ENCODE data around the gene MAEL.

MAEL gene

DNA sequence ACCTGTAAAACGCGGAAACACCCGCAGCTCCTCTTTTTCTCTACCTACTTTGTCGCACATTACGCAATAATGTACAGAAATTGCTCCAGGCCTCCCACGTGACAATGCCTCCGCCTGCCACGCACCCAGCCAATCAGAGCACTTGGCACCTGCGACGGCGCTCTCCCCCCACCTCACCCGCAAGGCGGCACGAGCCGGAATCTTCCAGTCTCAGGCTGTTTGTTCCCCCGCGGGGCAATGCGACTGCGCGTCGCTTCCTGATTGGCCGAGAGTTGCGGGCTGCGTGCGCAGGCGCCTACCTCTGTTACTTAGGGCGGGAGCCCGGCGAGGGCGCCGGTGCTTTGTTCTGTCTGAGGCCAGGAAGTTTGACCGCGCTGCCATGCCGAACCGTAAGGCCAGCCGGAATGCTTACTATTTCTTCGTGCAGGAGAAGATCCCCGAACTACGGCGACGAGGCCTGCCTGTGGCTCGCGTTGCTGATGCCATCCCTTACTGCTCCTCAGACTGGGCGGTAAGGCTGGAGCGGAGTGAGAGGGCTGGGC, at the start of gene MAEL:
Gene MAEL (plus strand): TSS at position 307 of the 542 bp plus-strand sequence. CDS start 73 bp downstream, at position 380.
- no peaks in the 10 kb centered on the region for H3K9me3 ChIP-seq (ENCODE audit: severe bottlenecking)
- H3K36me3 ChIP-seq (ENCODE audit: low read depth) = no peaks in the 10 kb centered on the region
- ATAC-seq (ENCODE audit: low read depth) (no peak), DNase-seq (ENCODE audit: low spot score) (no peak)
- H3K4me1 ChIP-seq (ENCODE audit: insufficient read depth, poor library complexity, severe bottlenecking) = no peaks in the 10 kb centered on the region
- H3K4me3 ChIP-seq (ENCODE audit: severe bottlenecking) = no peak within 1 kb of the TSS
- no peak for TF ChIP-seq CTCF (IDR thresholded peaks at IDR 0.05; ENCODE audit: poor library complexity, severe bottlenecking)
- no peak within 1 kb of the TSS for H3K27ac ChIP-seq (ENCODE audit: poor library complexity, severe bottlenecking)
- H3K27me3 ChIP-seq (ENCODE audit: insufficient read depth, poor library complexity, severe bottlenecking) = peaks cover 13% of the 10 kb centered on the region

- Histone ChIP-seq H3K27me3 (ENCODE audit: insufficient read depth, poor library complexity, severe bottlenecking) (peaks cover 2% of the 10 kb centered on the region), H3K36me3 (ENCODE audit: low read depth) (no peaks in the 10 kb centered on the region), H3K4me3 (ENCODE audit: severe bottlenecking) (no peak overlapping the region), H3K4me1 (ENCODE audit: insufficient read depth, poor library complexity, severe bottlenecking) (no peaks in the 10 kb centered on the region), H3K27ac (ENCODE audit: poor library complexity, severe bottlenecking) (no peak overlapping the region), H3K9me3 (ENCODE audit: severe bottlenecking) (no peaks in the 10 kb centered on the region)
- TF ChIP-seq CTCF (IDR thresholded peaks at IDR 0.05; ENCODE audit: poor library complexity, severe bottlenecking) = no peak
- ATAC-seq (ENCODE audit: low read depth) (no peak), DNase-seq (ENCODE audit: low spot score) (no peak)
These were observed 49.2 kb upstream of the MAEL start for GRCh38 chr1:166939741-166940375.

GRCh38 chr1:166944186-166944967, 44.7 kb upstream of the MAEL start:
- H3K27me3 ChIP-seq (ENCODE audit: insufficient read depth, poor library complexity, severe bottlenecking) = peaks cover 29% of the 10 kb centered on the region
- no peaks in the 10 kb centered on the region for H3K9me3 ChIP-seq (ENCODE audit: severe bottlenecking)
- no peaks in the 10 kb centered on the region for H3K36me3 ChIP-seq (ENCODE audit: low read depth)
- no peak overlapping the region for H3K27ac ChIP-seq (ENCODE audit: poor library complexity, severe bottlenecking)
- no peak overlapping the region for H3K4me3 ChIP-seq (ENCODE audit: severe bottlenecking)
- TF ChIP-seq CTCF (IDR thresholded peaks at IDR 0.05; ENCODE audit: poor library complexity, severe bottlenecking) = no peak
- H3K4me1 ChIP-seq (ENCODE audit: insufficient read depth, poor library complexity, severe bottlenecking) = no peaks in the 10 kb centered on the region
- DNase-seq (ENCODE audit: low spot score) (no peak), ATAC-seq (ENCODE audit: low read depth) (no peak)

DNA sequence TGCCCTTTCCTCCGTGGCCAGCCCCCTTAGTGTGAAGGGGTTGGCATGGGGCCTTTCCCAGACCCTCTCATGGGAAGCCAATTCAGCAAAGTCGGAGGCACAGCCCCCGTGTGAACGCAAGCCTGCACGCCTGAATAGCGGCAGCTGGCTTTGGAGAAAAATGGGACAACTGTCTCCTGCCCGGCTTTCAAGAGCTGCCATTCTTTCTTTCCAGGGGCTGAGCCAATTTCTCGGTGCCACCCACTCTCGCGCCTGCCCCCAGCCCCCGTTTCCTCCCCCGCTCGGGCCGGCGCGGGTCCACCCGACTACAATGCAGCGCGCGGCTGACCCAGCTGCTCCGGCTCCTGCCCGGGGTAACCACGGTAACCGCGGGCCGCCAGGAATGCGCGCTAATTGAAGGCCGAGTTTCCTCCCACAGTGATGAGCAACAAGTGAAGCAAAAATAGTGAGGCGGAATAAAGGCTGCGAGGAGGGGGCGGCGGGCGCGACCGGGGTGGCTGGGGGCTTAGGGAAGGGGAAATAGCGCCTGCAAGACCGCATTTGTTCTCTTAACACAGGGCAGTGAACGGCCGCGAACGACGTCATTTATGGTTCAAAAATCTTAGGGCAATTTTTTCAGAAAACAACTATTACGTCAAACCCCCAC, 41.6 kb upstream of the MAEL start:
- no peak for ATAC-seq (ENCODE audit: low read depth)
- Histone ChIP-seq H3K36me3 (ENCODE audit: low read depth) (no peaks in the 10 kb centered on the region), H3K27me3 (ENCODE audit: insufficient read depth, poor library complexity, severe bottlenecking) (peaks cover 36% of the 10 kb centered on the region), H3K4me3 (ENCODE audit: severe bottlenecking) (no peak overlapping the region), H3K27ac (ENCODE audit: poor library complexity, severe bottlenecking) (no peak overlapping the region), H3K4me1 (ENCODE audit: insufficient read depth, poor library complexity, severe bottlenecking) (no peaks in the 10 kb centered on the region), H3K9me3 (ENCODE audit: severe bottlenecking) (no peaks in the 10 kb centered on the region)
- no peak for DNase-seq (ENCODE audit: low spot score)
- no peak for TF ChIP-seq CTCF (IDR thresholded peaks at IDR 0.05; ENCODE audit: poor library complexity, severe bottlenecking)

Data from RWPE2 (cell line).